Neuronal stem cell (in vitro differentiated cells): ENCODE data around the gene SFT2D1.

Source experiments
- DNase-seq: peaks from one replicate; pipeline ENCODE4 v3.0.0-alpha.2; 2013; ENCODE audit warnings: low spot score
- H2AFZ ChIP-seq: one replicate; pipeline ENCODE4 v1.6.1; 2013; ENCODE audit warnings: mild to moderate bottlenecking, low read length, inconsistent platforms
- H2AK5ac ChIP-seq: 2 replicates; pipeline ENCODE4 v1.6.1; 2013; ENCODE audit warnings: low read depth, mild to moderate bottlenecking, inconsistent platforms, low read length, moderate library complexity, mixed read lengths
- H2BK120ac ChIP-seq: 2 replicates; pipeline ENCODE4 v1.6.1; 2013; ENCODE audit warnings: low read depth, mild to moderate bottlenecking, inconsistent platforms, low read length, moderate library complexity, mixed read lengths
- H2BK12ac ChIP-seq: one replicate; pipeline ENCODE4 v1.6.1; 2013; ENCODE audit warnings: low read length, inconsistent platforms
- H2BK15ac ChIP-seq: 2 replicates; pipeline ENCODE4 v1.6.1; 2013; ENCODE audit warnings: mild to moderate bottlenecking, low read length, inconsistent platforms, mixed read lengths
- H2BK5ac ChIP-seq: one replicate; pipeline ENCODE4 v1.6.1; 2013; ENCODE audit warnings: inconsistent platforms, mild to moderate bottlenecking, low read length, moderate library complexity
- H3K14ac ChIP-seq: one replicate; pipeline ENCODE4 v1.6.1; 2013; ENCODE audit warnings: low read length, inconsistent platforms
- H3K18ac ChIP-seq: 2 replicates; pipeline ENCODE4 v1.6.1; 2013; ENCODE audit warnings: low read length, inconsistent platforms
- H3K23ac ChIP-seq: 2 replicates; pipeline ENCODE4 v1.6.1; 2013; ENCODE audit warnings: low read depth, mild to moderate bottlenecking, mixed read lengths, low read length, inconsistent platforms; ENCODE audit not compliant: poor library complexity
- H3K27ac ChIP-seq: replicated peaks from 3 replicates; pipeline ENCODE4 v1.5.1; 2013; ENCODE audit warnings: low read length, inconsistent platforms
- H3K27me3 ChIP-seq, 3 experiments: 2 replicates each; pipeline ENCODE4 v1.6.1; 2013; ENCODE audit warnings: low read length in 3 of 3, mild to moderate bottlenecking in 2 of 3, inconsistent platforms in 1 of 3, low read depth in 1 of 3, mixed read lengths in 1 of 3, moderate library complexity in 1 of 3; ENCODE audit not compliant: control insufficient read depth in 3 of 3, insufficient read depth in 3 of 3
- H3K36me3 ChIP-seq, 2 donors: replicated peaks in 1 of 2; 2 replicates each; pipeline ENCODE4 v1.6.1; 2013; ENCODE audit warnings: low read length in 2 of 2; ENCODE audit not compliant: control insufficient read depth in 2 of 2, insufficient read depth in 2 of 2
- H3K4ac ChIP-seq: 2 replicates; pipeline ENCODE4 v1.6.1; 2013; ENCODE audit warnings: inconsistent platforms, mild to moderate bottlenecking, low read length, moderate library complexity
- H3K4me1 ChIP-seq, 2 donors: 1 replicate in 1 of 2; 2 replicates in 1 of 2; pipeline ENCODE4 v1.6.1; 2013; ENCODE audit warnings: low read length in 2 of 2, low read depth in 1 of 2; ENCODE audit not compliant: control insufficient read depth in 2 of 2, insufficient read depth in 1 of 2
- H3K4me2 ChIP-seq: one replicate; pipeline ENCODE4 v1.6.1; 2013; ENCODE audit warnings: mild to moderate bottlenecking, low read length, inconsistent platforms; ENCODE audit not compliant: insufficient read depth, poor library complexity, severe bottlenecking
- H3K4me3 ChIP-seq, 2 donors: 2 replicates each; pipeline ENCODE4 v1.5.1; 2013; ENCODE audit warnings: low read length in 2 of 2, mild to moderate bottlenecking in 2 of 2, inconsistent platforms in 1 of 2, moderate library complexity in 1 of 2
- H3K79me1 ChIP-seq: one replicate; pipeline ENCODE4 v1.6.1; 2013; ENCODE audit warnings: low read depth, mild to moderate bottlenecking, inconsistent platforms, low read length, moderate library complexity
- H3K9ac ChIP-seq: one replicate; pipeline ENCODE4 v1.6.1; 2013; ENCODE audit warnings: mild to moderate bottlenecking, low read depth, low read length, inconsistent platforms; ENCODE audit not compliant: poor library complexity
- H3K9me3 ChIP-seq, 2 donors: replicated peaks in 1 of 2; 2 replicates each; pipeline versions ENCODE3 to v1.6.1; 2013; ENCODE audit warnings: low read length in 2 of 2, mild to moderate bottlenecking in 2 of 2, inconsistent platforms in 1 of 2, low read depth in 1 of 2, mixed read lengths in 1 of 2, moderate library complexity in 1 of 2; ENCODE audit not compliant: control insufficient read depth in 2 of 2, insufficient read depth in 1 of 2
- H4K8ac ChIP-seq: one replicate; pipeline ENCODE4 v1.6.1; 2013; ENCODE audit warnings: low read depth, mild to moderate bottlenecking, inconsistent platforms, low read length, moderate library complexity
- H4K91ac ChIP-seq: one replicate; pipeline ENCODE4 v1.6.1; 2013; ENCODE audit warnings: low read length, low read depth, mild to moderate bottlenecking, inconsistent platforms; ENCODE audit not compliant: poor library complexity
- WGBS, 2 donors: extraction: QIAGEN DNeasy Blood & Tissue Kit; methylation state at CpG; one replicate each; pipeline ENCODE4 v1.1.7; 2013; ENCODE audit warnings: missing lambda C conversion rate in 2 of 2, mixed read lengths in 1 of 2; ENCODE audit not compliant: insufficient read length in 2 of 2, insufficient replicate concordance in 1 of 2; ENCODE audit errors: extremely low coverage in 2 of 2; 5-methylcytosine and 5-hydroxymethylcytosine counted together

Gene SFT2D1

DNA sequence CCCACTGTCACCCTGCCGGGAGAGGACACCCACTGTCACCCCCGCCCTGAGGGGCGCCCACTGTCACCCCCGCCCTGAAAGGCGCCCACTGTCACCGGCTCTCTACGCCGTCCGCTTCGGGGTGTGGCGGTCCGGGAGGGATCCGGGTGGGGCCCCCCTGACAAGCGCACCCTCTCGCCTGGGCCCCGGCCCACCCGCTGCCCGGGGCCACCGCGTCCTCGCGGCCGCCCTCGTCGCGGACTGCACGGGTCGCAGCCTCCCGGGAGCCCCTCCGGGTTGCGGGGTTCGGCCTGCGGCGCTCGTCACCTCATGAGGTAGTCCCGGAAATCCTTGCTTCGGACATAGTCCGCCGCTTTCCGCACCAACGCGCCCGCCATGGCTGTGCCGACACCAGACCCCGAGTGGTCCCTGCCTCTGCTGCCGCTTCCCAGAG, 40.2 kb upstream of the SFT2D1 start:
- Histone ChIP-seq H3K18ac (peak overlapping the region; percentile 90), H3K23ac (peak overlapping the region; percentile 93), H3K27me3 (peaks cover 0 to 2% (median 0%) of the 10 kb centered on the region in 3 experiments), H3K4me3 (peak overlapping the region; percentile 60 to 95), H2AK5ac (no peak overlapping the region), H2AFZ (peak overlapping the region; percentile 96), H3K9ac (peak overlapping the region; percentile 77), H3K9me3 (no peaks in the 10 kb centered on the region), H3K4me1 (peaks cover 0 to 2% of the 10 kb centered on the region in 2 donors), H2BK15ac (no peak overlapping the region), H2BK5ac (no peak overlapping the region), H3K14ac (peak overlapping the region; percentile 8), H2BK12ac (no peak overlapping the region), H3K79me1 (peaks cover 8% of the 10 kb centered on the region), H3K4ac (no peak overlapping the region), H2BK120ac (no peak overlapping the region), H4K8ac (no peak overlapping the region), H3K36me3 (no peaks in the 10 kb centered on the region), H3K4me2 (peak overlapping the region; percentile 99), H3K27ac (no peak overlapping the region), H4K91ac (no peak overlapping the region)
- no peak for DNase-seq
- WGBS, 2 donors: no CpG with 5 or more reads among the region's 46 CpGs

GRCh38 chr6:166381733-166382499, 39.6 kb upstream of the SFT2D1 start:
- Histone ChIP-seq H4K91ac (no peak overlapping the region), H3K79me1 (peaks cover 8% of the 10 kb centered on the region), H3K4me2 (peak overlapping the region; percentile 99), H3K18ac (peak overlapping the region; percentile 57), H2BK120ac (no peak overlapping the region), H2AFZ (peak overlapping the region; percentile 96), H3K36me3 (no peaks in the 10 kb centered on the region), H3K14ac (peak overlapping the region; percentile 71), H3K23ac (peak overlapping the region; percentile 85), H2BK15ac (no peak overlapping the region), H3K27me3 (peaks cover 0 to 2% (median 0%) of the 10 kb centered on the region in 3 experiments), H2BK5ac (no peak overlapping the region), H3K9ac (peak overlapping the region; percentile 77), H3K4me1 (peaks cover 0 to 2% of the 10 kb centered on the region in 2 donors), H4K8ac (no peak overlapping the region), H3K4me3 (peak overlapping the region; percentile 60 to 95), H3K27ac (no peak overlapping the region), H2BK12ac (peak overlapping the region; percentile 4), H2AK5ac (no peak overlapping the region), H3K9me3 (no peaks in the 10 kb centered on the region), H3K4ac (no peak overlapping the region)
- peak; percentile 20 for DNase-seq
- no CpG with 5 or more reads among the region's 49 CpGs for WGBS, 2 donors

- Histone ChIP-seq H2BK5ac (no peak overlapping the region), H2BK15ac (no peak overlapping the region), H3K9me3 (no peaks in the 10 kb centered on the region), H2BK120ac (no peak overlapping the region), H3K4me2 (peak overlapping the region; percentile 99), H3K18ac (no peak overlapping the region), H3K4ac (no peak overlapping the region), H3K14ac (no peak overlapping the region), H2AK5ac (no peak overlapping the region), H3K4me3 (peak overlapping the region in 1 of 2 donors; percentile 60), H3K79me1 (peaks cover 8% of the 10 kb centered on the region), H2BK12ac (no peak overlapping the region), H3K27me3 (peaks cover 0 to 2% (median 0%) of the 10 kb centered on the region in 3 experiments), H3K4me1 (peaks cover 0 to 2% of the 10 kb centered on the region in 2 donors), H4K8ac (no peak overlapping the region), H3K9ac (no peak overlapping the region), H2AFZ (peak overlapping the region; percentile 96), H3K27ac (no peak overlapping the region), H4K91ac (no peak overlapping the region), H3K23ac (no peak overlapping the region), H3K36me3 (no peaks in the 10 kb centered on the region)
- DNase-seq: no peak
- no CpG with 5 or more reads among the region's 6 CpGs for WGBS, 2 donors
Measured at GRCh38 chr6:166381381-166381732, 39.0 kb upstream of the SFT2D1 start.

DNA sequence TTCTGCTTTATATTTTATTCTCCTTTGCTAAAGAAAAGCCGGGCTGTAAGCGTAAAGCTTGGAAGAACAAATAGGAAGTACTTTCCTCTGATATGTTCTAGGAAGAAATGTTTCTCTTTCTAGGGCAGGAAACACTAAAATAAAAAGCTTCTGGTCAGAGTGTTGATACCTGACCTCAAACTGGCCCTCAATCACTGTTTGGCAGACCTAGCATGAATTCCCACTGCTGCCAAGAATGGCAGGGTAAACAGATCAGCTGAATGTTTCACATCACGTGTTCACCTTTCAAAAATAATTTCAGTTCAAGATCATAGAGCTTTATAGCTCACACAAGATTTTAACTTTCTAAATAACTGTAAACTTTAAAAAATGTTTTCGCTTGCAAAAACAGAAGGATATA, 37.5 kb upstream of the SFT2D1 start:
- no peak overlapping the region for H4K91ac ChIP-seq
- no peak overlapping the region for H2AK5ac ChIP-seq
- H3K9ac ChIP-seq: no peak overlapping the region
- H3K4me2 ChIP-seq: no peak overlapping the region
- H3K18ac ChIP-seq: no peak overlapping the region
- no peak overlapping the region for H3K23ac ChIP-seq
- no peaks in the 10 kb centered on the region for H3K36me3 ChIP-seq
- H3K14ac ChIP-seq: no peak overlapping the region
- no peak overlapping the region for H4K8ac ChIP-seq
- H2BK15ac ChIP-seq: no peak overlapping the region
- no peak overlapping the region for H3K4me3 ChIP-seq
- peaks cover 0 to 2% of the 10 kb centered on the region in 2 donors for H3K4me1 ChIP-seq
- H2BK5ac ChIP-seq: no peak overlapping the region
- no peak overlapping the region for H3K4ac ChIP-seq
- H3K27ac ChIP-seq: no peak overlapping the region
- no CpG with 5 or more reads among the region's 4 CpGs for WGBS, 2 donors
- H3K27me3 ChIP-seq: peaks cover 0 to 2% (median 0%) of the 10 kb centered on the region in 3 experiments
- no peak overlapping the region for H2BK120ac ChIP-seq
- peaks cover 6% of the 10 kb centered on the region for H3K79me1 ChIP-seq
- H2BK12ac ChIP-seq: no peak overlapping the region
- H2AFZ ChIP-seq: no peak overlapping the region
- H3K9me3 ChIP-seq: no peaks in the 10 kb centered on the region
- DNase-seq: no peak
